ENCODE measurements around the gene SLIT3. TPM values are rescaled to one million over a fixed set of nuclear protein-coding genes. Genes with fewer than 3 reads are reported as not detected.
A peak's percentile ranks its signal among the peaks of the same experiment; 100 is the strongest.

SLIT3 gene
- total and polyA plus RNA-seq, 9 of the 15 experiments (the other 6 are each of a cell fraction or from before 2014, with no cell fraction given), result 0.01 to 0.04 TPM; not detected in 7

GRCh38 chr5:169302491-169303118 is 1.7 kb upstream of the SLIT3 start:
- in situ Hi-C loops (cut with MboI) (loop anchor here (10.0 kb wide), 1 partner anchor 318 kb away; no protein-coding TSS in a partner anchor), intact Hi-C loops (cut with micrococcal nuclease) (loop anchor here (1.0 to 2.0 kb wide), 3 partner anchors 186 to 623 kb away; no protein-coding TSS in a partner anchor)
- POLR2A ChIA-PET, result no interaction called here
- Histone ChIP-seq H3K27ac (ENCODE audit: extremely low read depth, low read depth, low read length) (no peak overlapping the region), H3K36me3 (ENCODE audit: control insufficient read depth, insufficient read depth, low read length) (no peaks in the 10 kb centered on the region), H3K9ac (ENCODE audit: insufficient read depth in 1 of 2, low read depth in 2 of 2, low read length in 2 of 2) (no peak overlapping the region), H3K79me2 (ENCODE audit: control insufficient read depth, insufficient read depth, low read length) (no peaks in the 10 kb centered on the region), H3K9me3 (replicated peaks; ENCODE audit: control insufficient read depth, insufficient read depth, low read depth, low read length) (no peaks in the 10 kb centered on the region), H3K4me2 (ENCODE audit: insufficient read depth, low read length) (no peak overlapping the region), H4K20me1 (replicated peaks; ENCODE audit: control insufficient read depth, insufficient read depth, low read length) (no peaks in the 10 kb centered on the region; the same call in none of the 2 replicates), H3K27me3 (ENCODE audit: control insufficient read depth in 2 of 2, insufficient read depth in 2 of 2, low read length in 2 of 2) (peaks cover 0 to 16% of the 10 kb centered on the region in 2 experiments; a peak in 3 of 5 replicates), H3K4me3 (no peak overlapping the region), H3K4me1 (replicated peaks in 1 of 2; ENCODE audit: control insufficient read depth in 2 of 2, insufficient read depth in 2 of 2, low read length in 2 of 2) (peaks cover 0 to 7% of the 10 kb centered on the region in 2 experiments; a peak in 1 of 5 replicates), H3K9me1 (ENCODE audit: control insufficient read depth, insufficient read depth, low read length) (no peaks in the 10 kb centered on the region), H2AFZ (ENCODE audit: low read depth, low read length) (no peak overlapping the region)
- CTCF ChIA-PET (ENCODE audit: low intra/inter-chr PET ratio), result interaction anchor here (0.5 to 1.5 kb wide), 4 partner anchors 315 to 1445 kb away, joined by 3 to 5 read pairs (median 3); no protein-coding TSS in a partner anchor
- ATAC-seq, result peak; percentile 94
- DNase-seq (ENCODE audit: extremely low read depth in 1 of 4, low spot score in 3 of 4), result peak; percentile 67 to 78 (median 71)
- peak; percentile 91 for FAIRE-seq
- BruUV-seq (replicated peaks), result no TSS peak
- under 1% methylated on average over 17 of the region's 17 CpGs for WGBS (ENCODE audit: insufficient coverage, low coverage, missing lambda C conversion rate)
- TF ChIP-seq ZNF436 (CRISPR knock-in tag; IDR thresholded peaks at IDR 0.05) (no peak), DEAF1 (CRISPR knock-in tag; IDR thresholded peaks at IDR 0.05) (peak; percentile 51; the same call in 1 of the 2 replicates), HBP1 (CRISPR knock-in tag; IDR thresholded peaks at IDR 0.05) (no peak), CTCF (IDR thresholded peaks at IDR 0.05 in 2 of 3, conservative IDR thresholded peaks at IDR 0.05 in 1 of 3; ENCODE audit: insufficient read depth in 2 of 3, low read depth in 1 of 3, low read length in 3 of 3) (peak; percentile 70 to 88 (median 84)), CTCFL (IDR thresholded peaks at IDR 0.05; ENCODE audit: borderline replicate concordance, insufficient read depth, low read depth, low read length, poor library complexity, severe bottlenecking) (peak; percentile 53), SMC3 (conservative IDR thresholded peaks at IDR 0.05; ENCODE audit: insufficient read depth, low read depth, low read length) (peak; percentile 70)
